A549 (cell line): ENCODE results near the gene MOXD1. TPM values are rescaled to one million over a fixed set of nuclear protein-coding genes. Genes with fewer than 3 reads are reported as not detected.
A peak's percentile ranks its signal among the peaks of the same experiment; 100 is the strongest.

Experiments used
- ATAC-seq, 2 experiments: fragments of 200-7000 bp in 1 of 2; fragments of >200 bp in 1 of 2; cut with Nextera tagmentation in 1 of 2; cut with Tn5 transposase in 1 of 2; 3 replicates each; pipeline versions ENCODE4 v1.8.0 to v1.9.1; 2018 to 2020; ENCODE audit warnings: mild to moderate bottlenecking in 1 of 2, moderate library complexity in 1 of 2
- CTCF ChIA-PET: fragments of 300-600 bp; sonication (Branson Sonifier 250); formaldehyde crosslinking; extraction: SDS; loops from one replicate; lab custom pipeline; 2021; ENCODE audit warnings: antibody characterized with exemption, inconsistent platforms; lab: Yijun Ruan, JAX
- POLR2A ChIA-PET: fragments of 350-600 bp; formaldehyde crosslinking; extraction: SDS; loops from one replicate; lab custom pipeline; 2021; ENCODE audit warnings: antibody characterized with exemption, inconsistent platforms; lab: Yijun Ruan, JAX
- DNase-seq, 2 experiments: peaks; one replicate each; pipeline versions ENCODE4 v3.0.0 to v3.0.0-alpha.2; 2011 to 2016; ENCODE audit warnings: low read depth in 1 of 2, low spot score in 1 of 2
- FAIRE-seq: peaks from 2 replicates; lab custom pipeline; 2011; peaks lifted over from hg19 to GRCh38; lab: Jason Lieb, UNC
- H3K27ac ChIP-seq, 2 experiments: fragments of >200 bp; sonication (Bioruptor Twin); formaldehyde crosslinking; 3 replicates each; pipeline ENCODE4 v1.5.1; 2016 to 2017
- H3K4me1 ChIP-seq: fragments of >200 bp; sonication (Bioruptor Twin); formaldehyde crosslinking; 3 replicates; pipeline ENCODE4 v1.6.1; 2016
- H3K4me2 ChIP-seq: fragments of >200 bp; sonication (Bioruptor Twin); formaldehyde crosslinking; 3 replicates; pipeline ENCODE4 v1.6.1; 2016
- H3K4me3 ChIP-seq: fragments of >200 bp; sonication (Bioruptor Twin); formaldehyde crosslinking; 3 replicates; pipeline ENCODE4 v1.5.1; 2016
- H3K9me3 ChIP-seq: fragments of >200 bp; sonication (Bioruptor Twin); formaldehyde crosslinking; 3 replicates; pipeline ENCODE4 v1.6.1; 2016
- BHLHE40 ChIP-seq: IDR thresholded peaks from 2 replicates; pipeline ENCODE4 v1.6.1; 2012; ENCODE audit warnings: low read depth, low read length, inconsistent platforms
- CBX2 ChIP-seq: fragments of 200-600 bp; sonication (generic); IDR thresholded peaks from 2 replicates; pipeline ENCODE4 v1.6.1; 2016; ENCODE audit warnings: low read depth, mild to moderate bottlenecking, borderline replicate concordance
- CBX8 ChIP-seq: fragments of 200-600 bp; sonication (generic); IDR thresholded peaks from 2 replicates; pipeline ENCODE4 v1.6.1; 2016
- EHF ChIP-seq: fragments of 250-450 bp; sonication (Bioruptor Pico); IDR thresholded peaks from 2 replicates; pipeline ENCODE4 v1.5.0; 2020; ENCODE audit warnings: mild to moderate bottlenecking
- EP300 ChIP-seq, 2 experiments: fragments of >200 bp; sonication (Bioruptor Twin); formaldehyde crosslinking; IDR thresholded peaks; 2 replicates in 1 of 2; 3 replicates in 1 of 2; pipeline ENCODE4 v1.6.1; 2016 to 2017
- ESRRA ChIP-seq: fragments of 150-350 bp; IDR thresholded peaks from 2 replicates; pipeline ENCODE4 v1.6.1; 2014; ENCODE audit warnings: mild to moderate bottlenecking, low read length, borderline replicate concordance
- FOSB ChIP-seq: fragments of 250-450 bp; sonication (Bioruptor Pico); IDR thresholded peaks from 2 replicates; pipeline ENCODE4 v1.5.0; 2020; ENCODE audit warnings: mild to moderate bottlenecking, moderate library complexity
- HEYL ChIP-seq: fragments of 250-450 bp; sonication (Bioruptor Pico); IDR thresholded peaks from 2 replicates; pipeline ENCODE4 v1.8.0; 2021; ENCODE audit warnings: mild to moderate bottlenecking, moderate library complexity
- HOXA7 ChIP-seq: fragments of 250-450 bp; sonication (Bioruptor Pico); IDR thresholded peaks from 2 replicates; pipeline ENCODE4 v1.5.0; 2020; ENCODE audit warnings: mild to moderate bottlenecking, moderate library complexity
- JUN ChIP-seq, 2 experiments: fragments of >200 bp; sonication (Bioruptor Twin); formaldehyde crosslinking; IDR thresholded peaks; 2 replicates in 1 of 2; 3 replicates in 1 of 2; pipeline ENCODE4 v1.6.1; 2016 to 2017
- JUNB ChIP-seq: fragments of >200 bp; sonication (Bioruptor Twin); formaldehyde crosslinking; IDR thresholded peaks from 2 replicates; pipeline ENCODE4 v1.6.1; 2016
- MYC ChIP-seq: IDR thresholded peaks from 2 replicates; pipeline ENCODE4 v1.6.1; 2012; ENCODE audit warnings: mild to moderate bottlenecking, inconsistent platforms, low read length, improper control_type of control experiment, borderline replicate concordance
- NFE2L2 ChIP-seq: fragments of 150-350 bp; conservative IDR thresholded peaks from 2 replicates; pipeline ENCODE4 v1.6.1; 2014; ENCODE audit warnings: low read length
- POLR2A ChIP-seq: IDR thresholded peaks from 2 replicates; pipeline ENCODE4 v1.6.1; 2012; ENCODE audit warnings: mild to moderate bottlenecking, low read length
- RAD21 ChIP-seq, 2 experiments: fragments of >200 bp in 1 of 2; sonication (Bioruptor Twin) in 1 of 2; formaldehyde crosslinking in 1 of 2; IDR thresholded peaks in 1 of 2; conservative IDR thresholded peaks in 1 of 2; 2 replicates in 1 of 2; 3 replicates in 1 of 2; pipeline ENCODE4 v1.6.1; 2012 to 2018; ENCODE audit warnings: inconsistent platforms in 1 of 2
- RFX5 ChIP-seq: fragments of 450-650 bp; IDR thresholded peaks from 2 replicates; pipeline ENCODE4 v1.7.1; 2014; ENCODE audit warnings: antibody characterized with exemption, mild to moderate bottlenecking, moderate library complexity
- RNF2 ChIP-seq: fragments of 200-600 bp; sonication (generic); IDR thresholded peaks from 2 replicates; pipeline ENCODE4 v1.6.1; 2016; ENCODE audit warnings: low read depth, mild to moderate bottlenecking, antibody characterized with exemption, moderate library complexity, borderline replicate concordance
- SMC3 ChIP-seq: fragments of >200 bp; sonication (Bioruptor Twin); formaldehyde crosslinking; IDR thresholded peaks from 3 replicates; pipeline ENCODE4 v1.6.1; 2018; ENCODE audit warnings: inconsistent platforms
- TFCP2L1 ChIP-seq: fragments of 250-450 bp; sonication (Bioruptor Pico); IDR thresholded peaks from 2 replicates; pipeline ENCODE4 v1.5.0; 2021; ENCODE audit warnings: mild to moderate bottlenecking
- ZC3H11A ChIP-seq: fragments of 450-650 bp; IDR thresholded peaks from 2 replicates; pipeline ENCODE4 v1.6.1; 2014; ENCODE audit warnings: antibody characterized with exemption, mild to moderate bottlenecking
- ZFP36 ChIP-seq: fragments of 450-650 bp; IDR thresholded peaks from 2 replicates; pipeline ENCODE4 v1.6.1; 2014; ENCODE audit warnings: borderline replicate concordance; ENCODE audit not compliant: partially characterized antibody
- ZSCAN20 ChIP-seq: fragments of 250-450 bp; sonication (Bioruptor Pico); IDR thresholded peaks from 2 replicates; pipeline ENCODE4 v1.8.0; 2022; ENCODE audit warnings: mild to moderate bottlenecking, moderate library complexity
- WGBS: methylation state at CpG from one replicate; pipeline ENCODE4 v1.1.6; 2017; ENCODE audit errors: missing lambda C conversion rate; 5-methylcytosine and 5-hydroxymethylcytosine counted together
- polyA plus RNA-seq, 4 experiments: library from polyadenylated mRNA; depleted of rRNA in 3 of 4; stranded (reverse); fragments of >200 nt; fragmentation: RNase III in 1 of 4; extraction: RNeasy Plus Mini Kit Qiagen cat#74134 plus additional on column Dnase treatment in 1 of 4; gene quantifications; 2 replicates in 3 of 4; 3 replicates in 1 of 4; pipeline ENCODE4 v1.2.3, GENCODE V29; 2011 to 2017
- TF ChIP-seq, protein P1 (sequence below): IDR thresholded peaks from 2 replicates; pipeline ENCODE4 v1.6.1; 2012; ENCODE audit warnings: low read depth, borderline replicate concordance
- TF ChIP-seq, protein P2 (sequence below): fragments of >200 bp; sonication (Bioruptor Twin); formaldehyde crosslinking; IDR thresholded peaks from 3 replicates; pipeline ENCODE4 v1.5.1; 2016
- TF ChIP-seq, protein P3 (sequence below): IDR thresholded peaks from 2 replicates; pipeline ENCODE4 v1.6.1; 2012
- TF ChIP-seq, protein P4 (sequence below): IDR thresholded peaks from 2 replicates; pipeline ENCODE4 v1.6.1; 2012

MOXD1 gene
- polyA plus RNA-seq, 2 of the 4 experiments (the other 2 are of a cell fraction) = 1.4 to 2.4 TPM

DNA sequence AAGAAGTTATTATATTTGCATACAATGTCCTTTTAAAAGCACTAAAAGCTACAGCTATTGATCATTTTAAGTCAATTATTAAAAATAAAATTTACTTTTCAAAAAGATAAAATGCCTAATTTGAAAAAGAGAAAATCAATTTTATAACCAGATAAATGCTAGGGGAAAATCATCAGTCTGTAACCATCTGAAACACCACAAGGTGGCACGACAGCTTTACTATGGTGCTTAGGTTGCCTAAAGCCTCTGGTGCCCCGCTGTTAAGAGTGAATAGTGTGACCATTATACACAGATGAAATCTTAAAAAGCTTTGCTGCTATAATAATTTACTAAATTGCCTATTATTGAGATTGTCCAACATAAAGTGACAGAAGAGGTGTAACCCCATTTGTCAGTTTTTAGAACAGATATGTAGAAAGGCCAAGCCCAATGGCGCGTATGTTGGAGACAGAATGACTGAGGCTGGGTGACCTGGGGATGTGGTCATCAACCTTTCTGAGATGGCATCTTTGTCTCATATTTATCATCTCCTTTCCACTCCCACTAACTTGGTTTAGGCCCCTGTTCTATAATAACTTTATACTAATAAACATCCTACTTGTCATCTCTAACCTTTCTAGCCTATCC lies 100.8 kb downstream of the MOXD1 start:
- Histone ChIP-seq H3K4me1 (no peaks in the 10 kb centered on the region), H3K27ac (no peak overlapping the region), H3K9me3 (no peaks in the 10 kb centered on the region), H3K4me2 (no peak overlapping the region), H3K4me3 (no peak overlapping the region)
- ChIA-PET POLR2A (no interaction called here), CTCF (interaction anchor here (0.7 to 4.0 kb wide), 29 partner anchors 10 to 605 kb away, joined by 3 to 69 read pairs (median 4); no protein-coding TSS in a partner anchor)
- DNase-seq (peak; percentile 16 to 53), ATAC-seq (peak; percentile 87 to 88; a peak in 5 of 6 replicates), FAIRE-seq (no peak)
- no peak for TF ChIP-seq EP300 (IDR thresholded peaks at IDR 0.05)
- TF ChIP-seq TFCP2L1 (CRISPR knock-in tag) = no peak
- TF ChIP-seq, protein P1, sequence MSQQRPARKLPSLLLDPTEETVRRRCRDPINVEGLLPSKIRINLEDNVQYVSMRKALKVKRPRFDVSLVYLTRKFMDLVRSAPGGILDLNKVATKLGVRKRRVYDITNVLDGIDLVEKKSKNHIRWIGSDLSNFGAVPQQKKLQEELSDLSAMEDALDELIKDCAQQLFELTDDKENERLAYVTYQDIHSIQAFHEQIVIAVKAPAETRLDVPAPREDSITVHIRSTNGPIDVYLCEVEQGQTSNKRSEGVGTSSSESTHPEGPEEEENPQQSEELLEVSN = no peak
- TF ChIP-seq HEYL (CRISPR knock-in tag) = no peak
- TF ChIP-seq CBX8 = no peak
- TF ChIP-seq, protein P2, sequence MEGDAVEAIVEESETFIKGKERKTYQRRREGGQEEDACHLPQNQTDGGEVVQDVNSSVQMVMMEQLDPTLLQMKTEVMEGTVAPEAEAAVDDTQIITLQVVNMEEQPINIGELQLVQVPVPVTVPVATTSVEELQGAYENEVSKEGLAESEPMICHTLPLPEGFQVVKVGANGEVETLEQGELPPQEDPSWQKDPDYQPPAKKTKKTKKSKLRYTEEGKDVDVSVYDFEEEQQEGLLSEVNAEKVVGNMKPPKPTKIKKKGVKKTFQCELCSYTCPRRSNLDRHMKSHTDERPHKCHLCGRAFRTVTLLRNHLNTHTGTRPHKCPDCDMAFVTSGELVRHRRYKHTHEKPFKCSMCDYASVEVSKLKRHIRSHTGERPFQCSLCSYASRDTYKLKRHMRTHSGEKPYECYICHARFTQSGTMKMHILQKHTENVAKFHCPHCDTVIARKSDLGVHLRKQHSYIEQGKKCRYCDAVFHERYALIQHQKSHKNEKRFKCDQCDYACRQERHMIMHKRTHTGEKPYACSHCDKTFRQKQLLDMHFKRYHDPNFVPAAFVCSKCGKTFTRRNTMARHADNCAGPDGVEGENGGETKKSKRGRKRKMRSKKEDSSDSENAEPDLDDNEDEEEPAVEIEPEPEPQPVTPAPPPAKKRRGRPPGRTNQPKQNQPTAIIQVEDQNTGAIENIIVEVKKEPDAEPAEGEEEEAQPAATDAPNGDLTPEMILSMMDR = peak; percentile 75
- TF ChIP-seq SMC3 = peak; percentile 93
- TF ChIP-seq RAD21 (conservative IDR thresholded peaks at IDR 0.05 in 1 of 2, IDR thresholded peaks at IDR 0.05 in 1 of 2) = peak; percentile 87 to 88
- WGBS = 50% methylated on average over 4 of the region's 4 CpGs

DNA sequence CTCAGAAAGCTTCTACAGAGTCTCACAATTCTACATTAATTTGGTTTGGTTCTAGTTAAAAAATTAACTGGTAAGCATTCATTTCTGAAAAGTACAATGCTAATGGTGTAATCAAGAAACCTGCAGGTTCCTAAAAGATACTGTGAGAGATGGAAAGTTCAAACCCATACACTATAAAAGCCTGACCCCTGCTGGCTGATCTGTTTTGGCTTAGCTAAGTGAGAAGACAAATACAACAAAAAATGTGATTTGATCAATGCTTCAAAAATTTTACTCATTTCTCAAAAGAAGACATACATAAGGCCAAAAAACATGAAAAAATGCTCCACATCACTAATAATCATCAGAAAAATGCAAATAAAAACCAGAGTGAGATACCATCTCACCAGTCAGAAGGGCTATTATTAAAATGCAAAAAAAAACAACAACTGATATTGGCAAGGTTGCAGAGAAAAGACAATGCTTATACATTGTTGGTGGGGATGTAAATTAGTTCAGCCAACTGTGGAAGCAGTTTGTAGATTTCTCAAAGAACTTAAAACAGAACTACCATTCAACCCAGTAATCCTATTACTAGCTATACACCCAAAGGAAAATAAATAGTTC lies 102.8 kb downstream of the MOXD1 start:
- no peaks in the 10 kb centered on the region for H3K9me3 ChIP-seq
- DNase-seq (peak; percentile 11 to 41), FAIRE-seq (no peak), ATAC-seq (peak in 1 of 2 experiments; percentile 60; a peak in 2 of 6 replicates)
- no peak overlapping the region for H3K4me2 ChIP-seq
- ChIA-PET POLR2A (interaction anchor here (0.9 kb wide), 1 partner anchor 373 kb away, joined by 3 read pairs; no protein-coding TSS in a partner anchor), CTCF (interaction anchor here (0.8 to 4.0 kb wide), 19 partner anchors 10 to 382 kb away, joined by 3 to 43 read pairs (median 5); no protein-coding TSS in a partner anchor)
- H3K4me3 ChIP-seq = no peak overlapping the region
- H3K27ac ChIP-seq = no peak overlapping the region
- no peak for TF ChIP-seq CBX2
- TF ChIP-seq, protein P3, sequence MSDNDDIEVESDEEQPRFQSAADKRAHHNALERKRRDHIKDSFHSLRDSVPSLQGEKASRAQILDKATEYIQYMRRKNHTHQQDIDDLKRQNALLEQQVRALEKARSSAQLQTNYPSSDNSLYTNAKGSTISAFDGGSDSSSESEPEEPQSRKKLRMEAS = no peak
- TF ChIP-seq ZFP36 = no peak
- TF ChIP-seq RAD21 (conservative IDR thresholded peaks at IDR 0.05 in 1 of 2, IDR thresholded peaks at IDR 0.05 in 1 of 2) = peak; percentile 46 to 58; a peak in 4 of 5 replicates
- TF ChIP-seq, protein P1 = no peak
- TF ChIP-seq MYC = no peak
- TF ChIP-seq, protein P2 = peak; percentile 61
- TF ChIP-seq ESRRA = no peak
- peak; percentile 63 for TF ChIP-seq SMC3
- H3K4me1 ChIP-seq = no peaks in the 10 kb centered on the region

DNA sequence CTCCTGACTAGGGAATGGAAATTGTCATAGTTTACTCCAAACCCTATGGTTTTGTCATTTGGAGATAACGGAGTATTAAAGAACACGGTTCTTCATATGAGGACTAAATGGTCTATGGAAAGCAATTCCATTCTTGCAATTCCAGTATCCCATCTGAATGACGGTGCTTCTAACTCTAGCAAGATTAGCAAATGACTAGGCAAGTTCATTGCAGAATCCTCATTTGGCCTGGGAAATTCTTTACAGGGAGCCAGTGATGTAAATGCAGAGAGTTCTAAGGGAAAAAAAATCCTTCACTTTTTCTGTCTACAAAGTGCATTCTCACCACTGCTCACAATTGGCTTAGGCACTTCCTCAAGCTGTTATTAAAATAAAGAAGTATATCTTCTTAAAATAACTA lies 111.5 kb downstream of the MOXD1 start:
- Histone ChIP-seq H3K9me3 (no peaks in the 10 kb centered on the region), H3K4me3 (no peak overlapping the region), H3K4me1 (no peaks in the 10 kb centered on the region), H3K4me2 (no peak overlapping the region), H3K27ac (no peak overlapping the region)
- DNase-seq (no peak), FAIRE-seq (no peak), ATAC-seq (no peak)
- ChIA-PET CTCF (interaction anchor here (1.1 to 4.7 kb wide), 7 partner anchors 9 to 595 kb away, joined by 4 to 44 read pairs (median 5); no protein-coding TSS in a partner anchor), POLR2A (no interaction called here)
- 76% methylated on average over 3 of the region's 3 CpGs for WGBS
- TF ChIP-seq RNF2 = no peak
- no peak for TF ChIP-seq BHLHE40
- TF ChIP-seq, protein P4, sequence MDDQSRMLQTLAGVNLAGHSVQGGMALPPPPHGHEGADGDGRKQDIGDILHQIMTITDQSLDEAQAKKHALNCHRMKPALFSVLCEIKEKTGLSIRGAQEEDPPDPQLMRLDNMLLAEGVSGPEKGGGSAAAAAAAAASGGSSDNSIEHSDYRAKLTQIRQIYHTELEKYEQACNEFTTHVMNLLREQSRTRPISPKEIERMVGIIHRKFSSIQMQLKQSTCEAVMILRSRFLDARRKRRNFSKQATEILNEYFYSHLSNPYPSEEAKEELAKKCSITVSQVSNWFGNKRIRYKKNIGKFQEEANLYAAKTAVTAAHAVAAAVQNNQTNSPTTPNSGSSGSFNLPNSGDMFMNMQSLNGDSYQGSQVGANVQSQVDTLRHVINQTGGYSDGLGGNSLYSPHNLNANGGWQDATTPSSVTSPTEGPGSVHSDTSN = no peak
- TF ChIP-seq NFE2L2 = no peak
- TF ChIP-seq RFX5 = no peak
- no peak for TF ChIP-seq HEYL (CRISPR knock-in tag)
- TF ChIP-seq JUNB = no peak
- TF ChIP-seq JUN (IDR thresholded peaks at IDR 0.05) = no peak
- TF ChIP-seq ZSCAN20 = no peak
- TF ChIP-seq FOSB (CRISPR knock-in tag) = no peak
- TF ChIP-seq EHF (CRISPR knock-in tag) = no peak
- TF ChIP-seq TFCP2L1 (CRISPR knock-in tag) = no peak
- TF ChIP-seq POLR2A = no peak
- TF ChIP-seq ZC3H11A = no peak
- no peak for TF ChIP-seq HOXA7 (CRISPR knock-in tag)
- TF ChIP-seq ESRRA = no peak
